ENCODE data around the gene TRAK1. TPM values are rescaled to one million over a fixed set of nuclear protein-coding genes. Genes with fewer than 3 reads are reported as not detected.

TRAK1 gene
- total and polyA plus RNA-seq, 2 experiments from 2014 or later, result 28.6 to 74.5 TPM

- no peak for DNase-seq (ENCODE audit: low read depth in 1 of 2, low spot score in 1 of 2)
- H3K36me3 ChIP-seq, result no peaks in the 10 kb centered on the region
- no peak overlapping the region for H3K4me3 ChIP-seq
- no peak for TF ChIP-seq CTCF (IDR thresholded peaks at IDR 0.05; ENCODE audit: low read depth, low read length)
- no peaks in the 10 kb centered on the region for H3K4me1 ChIP-seq (ENCODE audit: low read depth)
- H3K27ac ChIP-seq, result no peak overlapping the region
- H3K9me3 ChIP-seq (ENCODE audit: low read depth), result no peaks in the 10 kb centered on the region
- H3K27me3 ChIP-seq, result no peaks in the 10 kb centered on the region
These were observed 48.7 kb downstream of the TRAK1 start for GRCh38 chr3:42139621-42140453.

GRCh38 chr3:42140665-42141203, 49.6 kb downstream of the TRAK1 start:
- DNase-seq (ENCODE audit: low read depth in 1 of 2, low spot score in 1 of 2), result no peak
- Histone ChIP-seq H3K27me3 (no peaks in the 10 kb centered on the region), H3K9me3 (ENCODE audit: low read depth) (no peaks in the 10 kb centered on the region), H3K4me1 (ENCODE audit: low read depth) (no peaks in the 10 kb centered on the region), H3K4me3 (no peak overlapping the region), H3K36me3 (no peaks in the 10 kb centered on the region), H3K27ac (no peak overlapping the region)
- TF ChIP-seq CTCF (IDR thresholded peaks at IDR 0.05; ENCODE audit: low read depth, low read length), result no peak

GRCh38 chr3:42143440-42143839, 52.3 kb downstream of the TRAK1 start:
- no peak for DNase-seq (ENCODE audit: low read depth in 1 of 2, low spot score in 1 of 2)
- no peaks in the 10 kb centered on the region for H3K9me3 ChIP-seq (ENCODE audit: low read depth)
- no peaks in the 10 kb centered on the region for H3K27me3 ChIP-seq
- H3K27ac ChIP-seq, result no peak overlapping the region
- no peak overlapping the region for H3K4me3 ChIP-seq
- no peaks in the 10 kb centered on the region for H3K4me1 ChIP-seq (ENCODE audit: low read depth)
- no peaks in the 10 kb centered on the region for H3K36me3 ChIP-seq
- TF ChIP-seq CTCF (IDR thresholded peaks at IDR 0.05; ENCODE audit: low read depth, low read length), result no peak

- Histone ChIP-seq H3K36me3 (no peaks in the 10 kb centered on the region), H3K27ac (no peak overlapping the region), H3K9me3 (ENCODE audit: low read depth) (no peaks in the 10 kb centered on the region), H3K4me1 (ENCODE audit: low read depth) (no peaks in the 10 kb centered on the region), H3K27me3 (no peaks in the 10 kb centered on the region), H3K4me3 (no peak overlapping the region)
- no peak for TF ChIP-seq CTCF (IDR thresholded peaks at IDR 0.05; ENCODE audit: low read depth, low read length)
- DNase-seq (ENCODE audit: low read depth in 1 of 2, low spot score in 1 of 2), result no peak
These were observed 53.1 kb downstream of the TRAK1 start for GRCh38 chr3:42144209-42144608.

GRCh38 chr3:42148086-42148848, 57.1 kb downstream of the TRAK1 start:
- no peak for TF ChIP-seq CTCF (IDR thresholded peaks at IDR 0.05; ENCODE audit: low read depth, low read length)
- DNase-seq (ENCODE audit: low read depth in 1 of 2, low spot score in 1 of 2), result no peak
- no peak overlapping the region for H3K27ac ChIP-seq
- no peaks in the 10 kb centered on the region for H3K9me3 ChIP-seq (ENCODE audit: low read depth)
- no peak overlapping the region for H3K4me3 ChIP-seq
- H3K36me3 ChIP-seq, result no peaks in the 10 kb centered on the region
- H3K27me3 ChIP-seq, result no peaks in the 10 kb centered on the region
- no peaks in the 10 kb centered on the region for H3K4me1 ChIP-seq (ENCODE audit: low read depth)
